Transverse colon (tissue), 4 donors: ENCODE measurements around the gene PSAT1. TPM values are rescaled to one million over a fixed set of nuclear protein-coding genes. Genes with fewer than 3 reads are reported as not detected.

Experiments used
- DNase-seq: peaks from one replicate; pipeline ENCODE4 v3.0.0-alpha.2; 2019
- H3K27ac ChIP-seq, 4 donors: fragments of 200-600 bp; sonication (generic); 2 replicates each; pipeline ENCODE4 v1.5.1; 2016 to 2018; ENCODE audit warnings: inconsistent platforms in 4 of 4
- H3K27me3 ChIP-seq: fragments of 200-600 bp; sonication (generic); 2 replicates; pipeline ENCODE4 v1.5.1; 2017; ENCODE audit warnings: inconsistent platforms
- H3K36me3 ChIP-seq, 4 donors: fragments of 200-600 bp; sonication (generic); 2 replicates each; pipeline ENCODE4 v1.5.1; 2017 to 2019; ENCODE audit warnings: inconsistent platforms in 4 of 4
- H3K4me1 ChIP-seq, 4 donors: fragments of 200-600 bp; sonication (generic); 2 replicates each; pipeline ENCODE4 v1.5.1; 2017 to 2020; ENCODE audit warnings: inconsistent platforms in 4 of 4
- H3K4me3 ChIP-seq, 4 donors: fragments of 200-600 bp; sonication (generic); 1 replicate in 1 of 4; 2 replicates in 3 of 4; pipeline versions ENCODE4 v1.5.1 to v1.6.1; 2017 to 2019; ENCODE audit warnings: inconsistent platforms in 4 of 4
- H3K9me3 ChIP-seq, 2 donors: fragments of 200-600 bp; sonication (generic); 2 replicates each; pipeline ENCODE4 v1.5.1; 2017 to 2019; ENCODE audit warnings: inconsistent platforms in 2 of 2
- EP300 ChIP-seq: sonication (generic); formaldehyde crosslinking; IDR thresholded peaks from one replicate; pipeline ENCODE4 v1.6.1; 2017; ENCODE audit warnings: antibody characterized with exemption, low read depth
- POLR2A ChIP-seq: fragments of 450-650 bp; IDR thresholded peaks from one replicate; pipeline ENCODE4 v1.6.1; 2016; ENCODE audit warnings: antibody characterized with exemption, mild to moderate bottlenecking, moderate library complexity
- POLR2AphosphoS5 ChIP-seq, 3 donors: sonication (generic); formaldehyde crosslinking; IDR thresholded peaks; one replicate each; pipeline ENCODE4 v1.6.1; 2016; ENCODE audit warnings: antibody characterized with exemption in 3 of 3
- WGBS, 2 donors: methylation state at CpG; one replicate each; pipeline ENCODE4 v1.1.5; 2018; ENCODE audit warnings: low coverage in 1 of 2; 5-methylcytosine and 5-hydroxymethylcytosine counted together
- in situ Hi-C, 4 donors: fragments of 200-750 bp; cut with MboI; loops; one replicate each; pipeline versions ENCODE4 v1.15.0 to v1.15.1; 2017; ENCODE audit warnings: low sequenced_read_pairs in 3 of 4, low pct_ligation_motif_present in 1 of 4, low pct_unique_long_range_greater_than_20kb in 1 of 4
- intact Hi-C: fragments of 100-400 bp; cut with DNase I; formaldehyde crosslinking; loops from one replicate; pipeline ENCODE4 v1.15.1; 2023; ENCODE audit warnings: low total_unique reads
- total RNA-seq, 4 donors: library from RNA; depleted of rRNA; stranded (reverse); fragments of >200 nt; gene quantifications; one replicate each; pipeline ENCODE4 v1.1.0, GENCODE V29; 2016
- TF ChIP-seq, protein P1 (sequence below), 5 experiments: fragments of 200-600 bp in 3 of 5; fragments of 450-650 bp in 2 of 5; sonication (generic) in 3 of 5; IDR thresholded peaks; 1 replicate in 2 of 5; 2 replicates in 3 of 5; pipeline ENCODE4 v1.5.1; 2016 to 2017; ENCODE audit warnings: antibody characterized with exemption in 5 of 5, inconsistent platforms in 3 of 5, mild to moderate bottlenecking in 2 of 5, moderate library complexity in 1 of 5

Gene PSAT1
- total RNA-seq, 4 donors from 2014 or later: 1.6 to 3.5 (median 2.3) TPM; not detected in 1

DNA sequence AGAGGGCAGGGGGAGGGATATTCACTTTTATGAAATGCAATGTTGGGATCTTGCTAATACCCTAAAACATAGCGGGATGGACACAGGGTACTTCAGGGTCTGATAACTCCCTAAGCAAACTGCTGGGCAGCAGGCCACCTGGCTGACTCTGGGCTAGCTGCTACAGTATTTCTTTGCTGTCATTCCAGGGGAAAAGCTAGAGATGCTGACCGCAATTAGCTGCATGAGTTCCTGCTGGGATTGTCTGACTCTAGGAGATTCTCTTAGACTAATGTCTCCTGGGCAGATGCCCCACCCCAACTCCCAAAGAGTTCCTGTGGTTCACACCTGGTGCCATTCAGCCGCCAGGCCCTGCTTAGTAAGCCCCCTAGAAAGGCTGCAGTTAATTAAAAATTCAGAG, 69.9 kb downstream of the PSAT1 start:
- DNase-seq: no peak
- Histone ChIP-seq H3K4me3 (no peak overlapping the region), H3K27ac (no peak overlapping the region), H3K36me3 (no peaks in the 10 kb centered on the region), H3K9me3 (no peaks in the 10 kb centered on the region), H3K4me1 (peaks cover 0 to 8% (median 4%) of the 10 kb centered on the region in 4 donors), H3K27me3 (peaks cover 14% of the 10 kb centered on the region)
- in situ Hi-C loops: loop anchor here (5.0 to 25.0 kb wide), 3 partner anchors 102 to 105 kb away; no protein-coding TSS in a partner anchor
- TF ChIP-seq POLR2AphosphoS5 (IDR thresholded peaks at IDR 0.05) (no peak), POLR2A (no peak), EP300 (no peak)
- TF ChIP-seq, protein P1, sequence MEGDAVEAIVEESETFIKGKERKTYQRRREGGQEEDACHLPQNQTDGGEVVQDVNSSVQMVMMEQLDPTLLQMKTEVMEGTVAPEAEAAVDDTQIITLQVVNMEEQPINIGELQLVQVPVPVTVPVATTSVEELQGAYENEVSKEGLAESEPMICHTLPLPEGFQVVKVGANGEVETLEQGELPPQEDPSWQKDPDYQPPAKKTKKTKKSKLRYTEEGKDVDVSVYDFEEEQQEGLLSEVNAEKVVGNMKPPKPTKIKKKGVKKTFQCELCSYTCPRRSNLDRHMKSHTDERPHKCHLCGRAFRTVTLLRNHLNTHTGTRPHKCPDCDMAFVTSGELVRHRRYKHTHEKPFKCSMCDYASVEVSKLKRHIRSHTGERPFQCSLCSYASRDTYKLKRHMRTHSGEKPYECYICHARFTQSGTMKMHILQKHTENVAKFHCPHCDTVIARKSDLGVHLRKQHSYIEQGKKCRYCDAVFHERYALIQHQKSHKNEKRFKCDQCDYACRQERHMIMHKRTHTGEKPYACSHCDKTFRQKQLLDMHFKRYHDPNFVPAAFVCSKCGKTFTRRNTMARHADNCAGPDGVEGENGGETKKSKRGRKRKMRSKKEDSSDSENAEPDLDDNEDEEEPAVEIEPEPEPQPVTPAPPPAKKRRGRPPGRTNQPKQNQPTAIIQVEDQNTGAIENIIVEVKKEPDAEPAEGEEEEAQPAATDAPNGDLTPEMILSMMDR (IDR thresholded peaks at IDR 0.05): no peak
- WGBS, 2 donors: 88 to 91% methylated on average over 1 to 3 of the region's 3 CpGs
- intact Hi-C loops: no loop called here

DNA sequence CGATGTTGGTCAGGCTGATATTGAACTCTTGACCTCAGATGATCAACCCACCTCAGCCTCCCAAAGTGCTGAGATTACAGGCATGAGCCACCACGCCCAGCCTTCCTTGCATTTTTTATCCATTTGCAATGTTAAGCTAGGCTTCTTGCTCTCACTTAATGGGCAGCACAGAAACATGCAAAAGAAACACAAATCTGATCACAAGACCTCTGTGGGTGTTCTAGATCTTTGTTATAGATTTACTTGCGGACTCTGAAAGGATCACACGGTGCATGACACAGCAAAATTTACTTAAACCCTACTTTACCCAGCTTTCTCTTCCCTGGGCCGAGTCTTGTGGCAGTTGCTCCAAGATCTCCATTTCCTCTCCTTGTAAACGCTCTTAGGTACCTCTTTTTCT, 71.3 kb downstream of the PSAT1 start:
- 78 to 81% methylated on average over 5 to 6 of the region's 6 CpGs for WGBS, 2 donors
- in situ Hi-C loops (loop anchor here (5.0 to 25.0 kb wide), 3 partner anchors 103 to 106 kb away; no protein-coding TSS in a partner anchor), intact Hi-C loops (no loop called here)
- H3K27ac ChIP-seq: no peak overlapping the region
- H3K4me3 ChIP-seq: no peak overlapping the region
- H3K36me3 ChIP-seq: no peaks in the 10 kb centered on the region
- no peaks in the 10 kb centered on the region for H3K9me3 ChIP-seq
- peaks cover 22% of the 10 kb centered on the region for H3K27me3 ChIP-seq
- DNase-seq: no peak
- H3K4me1 ChIP-seq: peaks cover 0 to 4% (median 2%) of the 10 kb centered on the region in 4 donors
- TF ChIP-seq EP300 (no peak), POLR2A (no peak), POLR2AphosphoS5 (IDR thresholded peaks at IDR 0.05) (no peak)
- TF ChIP-seq, protein P1 (IDR thresholded peaks at IDR 0.05): no peak

DNA sequence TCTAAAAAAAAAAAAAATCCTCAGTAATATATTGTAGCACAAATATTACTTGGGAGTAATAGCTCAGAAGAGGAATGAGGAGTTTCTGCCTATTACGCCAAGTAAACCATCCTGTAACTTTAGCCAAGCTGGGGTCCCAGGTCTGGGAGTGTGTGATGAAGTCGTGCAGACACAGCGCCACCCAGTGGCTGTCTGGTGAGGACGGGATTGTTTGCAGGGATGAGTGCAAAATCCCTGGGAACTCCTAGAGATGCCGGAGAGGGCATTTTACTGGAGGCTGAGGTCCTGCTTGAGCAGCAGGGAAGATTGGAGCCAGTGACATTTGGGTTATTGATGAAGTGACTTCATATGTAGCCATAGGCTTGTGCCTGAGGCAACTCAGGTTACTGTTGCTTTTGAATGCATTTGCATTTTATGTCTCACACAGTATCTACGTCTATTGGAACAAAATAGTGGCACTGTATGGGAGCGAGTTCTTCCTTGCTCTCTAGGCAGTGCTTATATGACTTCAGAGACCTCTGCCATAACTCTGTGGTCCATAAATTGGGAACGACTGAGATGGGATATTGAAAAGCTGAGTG, 72.8 kb downstream of the PSAT1 start:
- in situ Hi-C loops (loop anchor here (5.0 to 25.0 kb wide), 3 partner anchors 105 to 107 kb away; no protein-coding TSS in a partner anchor), intact Hi-C loops (loop anchor here (5.0 kb wide), 1 partner anchor 102 kb away; no protein-coding TSS in a partner anchor)
- WGBS, 2 donors: 23 to 26% methylated on average over 2 to 8 of the region's 8 CpGs
- TF ChIP-seq, protein P1 (IDR thresholded peaks at IDR 0.05): peak; percentile 66 to 83 (median 72)
- TF ChIP-seq POLR2A (no peak), POLR2AphosphoS5 (IDR thresholded peaks at IDR 0.05) (no peak)
- no peaks in the 10 kb centered on the region for H3K9me3 ChIP-seq
- peak; percentile 66 for DNase-seq
- no peaks in the 10 kb centered on the region for H3K36me3 ChIP-seq
- no peak overlapping the region for H3K27ac ChIP-seq
- H3K4me3 ChIP-seq: no peak overlapping the region
- H3K4me1 ChIP-seq: no peaks in the 10 kb centered on the region
- H3K27me3 ChIP-seq: peaks cover 22% of the 10 kb centered on the region

DNA sequence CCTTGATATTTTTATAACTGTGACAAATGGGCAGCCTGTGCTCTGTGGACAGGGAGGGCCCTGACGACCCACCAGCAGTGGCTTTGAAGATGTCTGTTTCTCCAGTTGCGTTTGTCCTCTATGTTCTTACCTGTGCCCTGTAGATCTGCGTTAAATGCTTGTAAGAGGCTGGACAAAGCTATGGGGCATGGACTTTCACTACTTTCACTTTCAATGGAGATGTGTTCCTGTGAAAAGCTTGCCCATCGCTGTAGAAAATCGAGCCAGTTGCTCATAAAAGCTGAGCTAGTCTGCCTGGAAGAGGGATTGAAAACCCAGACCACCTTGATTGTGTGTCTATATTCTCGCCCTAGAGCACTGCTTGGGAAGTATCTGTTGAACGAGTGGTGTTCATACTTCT, 74.1 kb downstream of the PSAT1 start:
- no peak for DNase-seq
- in situ Hi-C loops (loop anchor here in 1 of 4 donors (25.0 kb wide), 1 partner anchor 109 kb away; no protein-coding TSS in a partner anchor), intact Hi-C loops (loop anchor here (5.0 kb wide), 1 partner anchor 104 kb away; no protein-coding TSS in a partner anchor)
- Histone ChIP-seq H3K4me3 (peak overlapping the region in 1 of 4 donors; percentile 7), H3K36me3 (no peaks in the 10 kb centered on the region), H3K27ac (no peak overlapping the region), H3K4me1 (no peaks in the 10 kb centered on the region), H3K27me3 (peaks cover 22% of the 10 kb centered on the region), H3K9me3 (no peaks in the 10 kb centered on the region)
- 50 to 64% methylated on average over 4 to 7 of the region's 7 CpGs for WGBS, 2 donors
- TF ChIP-seq POLR2AphosphoS5 (IDR thresholded peaks at IDR 0.05): no peak
- TF ChIP-seq POLR2A: no peak
- TF ChIP-seq, protein P1 (IDR thresholded peaks at IDR 0.05): no peak
- no peak for TF ChIP-seq EP300
